SHP77 treated with DMSO at 0.1 percent for 48 hours (cell line): ENCODE results near the gene PARD3B.

Experiments used
- DNase-seq: peaks from one replicate; lab custom pipeline; 2025; lab: John Stamatoyannopoulos, UW

PARD3B gene

GRCh38 chr2:204840504-204840903 is 295.2 kb downstream of the PARD3B start:
- no peak for DNase-seq

GRCh38 chr2:204842068-204842467 is 296.8 kb downstream of the PARD3B start:
- no peak for DNase-seq

GRCh38 chr2:204842661-204843485 is 297.6 kb downstream of the PARD3B start:
- no peak for DNase-seq

- no peak for DNase-seq
These were observed 301.2 kb downstream of the PARD3B start for GRCh38 chr2:204846471-204846870.

DNA sequence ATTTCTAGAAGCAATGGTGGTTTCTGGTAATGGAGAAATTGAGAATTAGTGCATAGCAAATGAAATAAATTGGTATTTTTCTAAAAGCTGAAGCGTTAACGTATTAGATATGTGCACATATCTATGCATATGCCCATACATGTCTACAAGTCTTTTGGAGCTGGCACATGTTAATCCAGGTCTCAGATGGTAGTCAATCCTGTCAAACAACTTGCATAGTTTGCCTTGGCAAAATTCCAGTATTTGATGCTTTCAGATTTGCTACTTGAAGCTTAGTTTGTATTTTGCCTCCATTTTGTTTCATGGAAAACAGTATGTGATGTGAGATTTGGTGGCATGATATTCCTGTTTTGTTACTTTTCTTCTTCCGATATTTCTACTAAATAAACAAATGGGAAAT is 304.6 kb downstream of the PARD3B start:
- DNase-seq = no peak

- no peak for DNase-seq
These were observed 305.3 kb downstream of the PARD3B start for GRCh38 chr2:204850581-204850980.

DNA sequence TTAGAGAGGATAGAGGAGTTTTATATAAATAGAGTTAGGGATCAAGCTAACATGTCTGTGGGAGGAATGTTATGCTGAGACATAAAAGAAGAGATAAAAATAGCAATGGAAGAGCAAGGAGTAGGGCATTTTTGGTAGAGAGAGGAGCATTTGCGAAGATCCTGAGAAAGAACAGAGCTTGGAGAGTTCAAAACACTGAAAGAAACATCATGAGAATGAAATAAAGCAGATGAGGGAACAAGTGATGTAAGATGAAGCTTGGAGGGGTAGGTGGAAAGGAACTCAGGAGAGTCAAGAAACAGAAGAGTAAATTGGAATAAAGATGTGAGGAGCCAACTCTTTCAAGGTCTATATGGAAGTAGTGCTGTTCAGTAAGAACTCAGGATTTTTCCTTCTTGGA is 308.6 kb downstream of the PARD3B start:
- no peak for DNase-seq

DNA sequence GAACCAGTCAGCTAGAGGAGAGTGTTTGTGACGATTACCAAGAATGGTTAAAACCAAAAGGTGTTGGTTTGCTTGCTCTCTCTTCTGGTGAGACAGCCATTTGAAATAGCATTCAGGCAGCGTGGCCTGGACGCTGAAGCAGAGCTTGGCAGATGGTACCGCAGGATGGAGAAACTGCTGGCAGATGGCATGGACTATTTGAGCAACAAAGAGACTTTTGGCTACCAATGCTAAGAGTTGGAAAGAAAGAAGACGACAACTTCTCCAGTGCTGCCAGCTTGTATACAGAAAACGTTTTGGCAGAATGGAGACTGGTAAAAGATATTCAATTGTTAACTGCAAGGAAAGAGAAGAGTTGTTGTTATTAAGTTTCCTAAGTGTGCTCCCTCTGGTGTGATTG is 315.0 kb downstream of the PARD3B start:
- DNase-seq = no peak

GRCh38 chr2:204862809-204863208 is 317.5 kb downstream of the PARD3B start:
- DNase-seq = no peak

DNA sequence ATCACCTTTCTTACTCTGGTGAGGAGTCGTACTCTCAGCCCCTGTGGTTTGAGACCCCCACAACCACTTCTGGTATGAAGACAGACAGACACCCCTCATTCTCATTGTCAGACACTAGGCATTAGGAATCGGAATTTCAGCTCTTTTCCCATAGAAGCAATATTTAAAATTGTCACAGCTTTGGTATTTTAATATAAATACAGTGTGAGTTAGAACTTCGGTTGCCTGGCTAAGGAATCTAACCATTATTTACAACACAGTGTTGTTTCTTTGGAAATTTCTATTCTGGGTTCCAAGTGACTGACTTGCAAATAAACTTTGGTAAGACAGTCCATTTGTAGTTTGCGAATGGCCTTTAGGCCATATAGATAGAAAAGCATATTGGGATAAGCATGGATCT is 318.1 kb downstream of the PARD3B start:
- no peak for DNase-seq

- no peak for DNase-seq
These were observed 324.0 kb downstream of the PARD3B start for GRCh38 chr2:204869132-204869823.

- no peak for DNase-seq
These were observed 324.8 kb downstream of the PARD3B start for GRCh38 chr2:204870053-204870452.

DNA sequence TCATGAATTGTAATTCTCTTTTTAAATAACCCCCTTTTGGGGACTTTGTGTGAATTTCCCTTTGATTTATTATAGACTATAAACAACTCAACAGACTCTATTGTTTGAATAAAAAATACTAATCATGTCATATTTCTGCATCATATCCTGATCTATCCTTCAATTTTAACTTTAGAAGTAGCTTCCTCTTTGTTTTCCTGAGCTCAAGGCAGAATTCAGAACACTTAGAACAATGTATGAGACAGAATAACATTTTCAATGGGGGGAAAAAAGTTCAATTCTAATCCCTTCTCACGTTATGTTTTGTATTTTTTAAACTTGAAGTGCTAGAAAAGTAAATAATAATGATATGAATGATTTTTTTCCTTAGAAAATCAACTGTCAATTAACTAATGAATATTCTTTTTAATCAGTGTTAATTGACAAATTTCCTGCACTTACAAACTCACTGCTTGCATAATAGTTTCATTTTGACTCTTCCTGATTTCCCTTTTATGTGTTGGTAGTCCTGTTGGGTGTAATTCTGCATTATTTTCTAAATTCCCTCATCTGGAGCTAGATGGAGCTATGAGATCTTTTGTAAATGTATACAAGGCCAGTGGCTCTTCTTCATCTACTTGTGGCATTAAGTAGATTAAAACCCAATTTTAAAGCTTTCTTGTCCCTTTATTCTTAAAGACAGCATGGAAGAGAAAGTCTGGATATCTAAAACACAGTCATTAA is 326.1 kb downstream of the PARD3B start:
- no peak for DNase-seq

GRCh38 chr2:204876311-204876710 is 331.0 kb downstream of the PARD3B start:
- DNase-seq = no peak

DNA sequence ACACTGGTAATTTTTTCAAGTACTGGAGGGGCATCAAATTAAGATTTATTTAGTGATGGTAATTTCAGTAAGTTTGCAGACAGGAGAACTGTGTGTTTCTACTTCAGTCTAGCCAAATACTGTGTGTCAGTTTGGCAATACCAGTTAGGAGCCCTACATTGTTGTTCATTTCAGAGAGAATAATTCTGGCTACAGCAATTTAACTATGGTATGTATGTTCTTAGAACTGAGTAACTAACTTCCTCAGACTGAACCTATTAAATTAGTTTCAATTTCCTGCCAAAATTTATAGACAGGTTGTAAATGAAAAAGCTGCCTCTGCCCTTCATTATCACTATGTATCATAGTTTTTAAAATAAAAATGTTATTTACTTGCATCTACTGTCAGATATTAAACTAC is 332.4 kb downstream of the PARD3B start:
- DNase-seq = no peak

GRCh38 chr2:204880928-204881327 is 335.7 kb downstream of the PARD3B start:
- no peak for DNase-seq

- no peak for DNase-seq
These were observed 336.4 kb downstream of the PARD3B start for GRCh38 chr2:204881655-204882054.

GRCh38 chr2:204885747-204886146 is 340.5 kb downstream of the PARD3B start:
- DNase-seq = no peak

DNA sequence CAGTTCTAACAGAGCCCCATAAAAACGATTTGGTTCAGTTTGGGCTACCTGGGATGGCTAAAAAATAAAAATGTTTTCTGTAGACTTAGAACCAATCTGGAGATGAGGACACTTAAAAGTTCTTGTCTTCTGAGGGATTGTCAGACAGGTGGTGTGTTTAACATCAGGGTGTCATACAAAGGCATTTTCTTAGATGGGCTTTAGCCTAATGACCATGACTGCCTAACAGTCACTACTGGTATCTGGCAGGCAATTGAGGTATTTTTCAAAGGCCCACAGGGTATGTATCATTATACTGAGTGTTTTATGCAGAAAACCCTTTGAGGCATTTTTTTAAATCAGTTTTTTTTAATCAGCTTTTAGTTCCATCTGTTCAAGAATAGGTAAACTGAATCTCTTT is 341.4 kb downstream of the PARD3B start:
- DNase-seq = no peak

DNA sequence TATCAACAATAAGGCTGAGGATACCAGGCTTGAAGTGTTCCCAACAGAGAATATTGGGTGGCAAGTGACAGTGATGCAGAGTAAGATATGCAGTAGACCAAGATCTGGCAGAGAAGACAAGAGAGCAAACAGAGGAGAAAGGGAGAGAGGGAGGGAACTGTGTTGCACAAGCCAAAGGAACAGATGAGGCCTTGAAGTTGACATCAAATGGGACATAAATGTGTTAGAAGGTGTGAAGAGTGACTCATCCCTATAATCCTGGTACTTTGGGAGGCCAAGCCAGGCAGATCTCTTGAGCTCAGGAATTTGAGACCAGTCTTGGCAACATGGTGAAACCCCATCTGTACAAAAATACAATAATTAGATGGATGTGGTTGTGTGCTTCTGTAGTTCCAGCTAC is 342.9 kb downstream of the PARD3B start:
- no peak for DNase-seq

DNA sequence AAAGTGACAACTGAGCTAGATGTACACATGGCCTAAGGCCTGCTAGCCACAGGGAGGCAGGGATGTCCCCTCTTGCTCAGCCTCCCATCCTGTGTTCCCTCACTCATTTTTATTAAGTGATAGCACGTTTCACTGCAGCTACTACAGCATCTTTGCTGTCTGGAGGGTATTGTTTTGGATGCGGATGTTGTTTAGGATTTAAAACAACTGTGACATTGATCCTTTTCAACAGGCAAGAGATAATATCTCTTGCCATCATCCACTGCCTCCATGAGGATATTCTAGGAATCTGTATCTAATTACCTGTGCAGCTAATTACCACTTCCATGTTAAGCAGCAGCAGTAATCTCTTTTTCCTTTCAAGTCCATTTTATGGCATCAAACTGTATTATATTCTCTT is 345.4 kb downstream of the PARD3B start:
- DNase-seq = no peak

DNA sequence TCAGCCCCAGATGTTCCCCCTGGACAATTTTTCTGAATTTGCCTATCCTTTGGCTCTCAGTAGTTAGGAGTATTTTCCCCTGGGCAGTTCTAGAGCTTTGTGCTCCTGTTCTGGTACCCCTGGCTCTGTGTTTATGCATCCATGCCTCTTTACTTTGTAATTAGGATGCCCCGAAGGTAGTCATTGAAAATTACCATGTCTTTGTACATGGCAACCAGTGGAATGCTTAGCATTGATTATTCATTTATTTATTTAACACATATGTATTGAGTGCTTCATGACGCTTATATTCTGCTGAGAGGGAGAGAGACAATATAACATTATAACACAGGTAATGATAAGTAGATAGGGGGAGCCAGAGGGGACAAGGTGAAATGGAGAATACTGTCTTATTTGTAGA is 346.5 kb downstream of the PARD3B start:
- DNase-seq = no peak
